ENCODE measurements around the gene OR52L1. TPM values are rescaled to one million over a fixed set of nuclear protein-coding genes. Genes with fewer than 3 reads are reported as not detected.

The OR52L1 gene
- total and polyA plus RNA-seq, 9 of the 15 experiments (the other 6 are each of a cell fraction or from before 2014, with no cell fraction given), result not detected

DNA sequence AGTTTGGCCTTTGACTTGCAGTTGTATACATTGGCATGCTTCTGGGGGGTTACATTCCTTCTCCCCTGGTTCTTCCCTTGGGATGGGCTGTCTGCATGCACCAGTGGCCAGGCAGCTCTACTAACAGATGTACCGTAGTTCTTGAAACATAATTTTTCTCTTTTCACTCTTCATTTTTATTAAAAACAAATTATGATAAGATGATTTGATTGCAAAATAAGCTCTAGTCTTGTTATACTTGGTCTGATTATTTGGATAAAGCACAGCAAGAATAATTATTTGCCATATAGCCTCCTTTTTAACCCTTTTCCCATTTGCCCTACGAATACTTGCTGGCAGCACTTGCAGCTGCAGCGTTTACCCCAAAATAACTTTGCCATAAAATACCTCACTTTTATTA, 31.2 kb downstream of the OR52L1 start (continued):
- TF ChIP-seq, protein P1, sequence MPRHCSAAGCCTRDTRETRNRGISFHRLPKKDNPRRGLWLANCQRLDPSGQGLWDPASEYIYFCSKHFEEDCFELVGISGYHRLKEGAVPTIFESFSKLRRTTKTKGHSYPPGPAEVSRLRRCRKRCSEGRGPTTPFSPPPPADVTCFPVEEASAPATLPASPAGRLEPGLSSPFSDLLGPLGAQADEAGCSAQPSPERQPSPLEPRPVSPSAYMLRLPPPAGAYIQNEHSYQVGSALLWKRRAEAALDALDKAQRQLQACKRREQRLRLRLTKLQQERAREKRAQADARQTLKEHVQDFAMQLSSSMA (CRISPR knock-in tag; IDR thresholded peaks at IDR 0.05), result no peak
- TF ChIP-seq, protein P2, sequence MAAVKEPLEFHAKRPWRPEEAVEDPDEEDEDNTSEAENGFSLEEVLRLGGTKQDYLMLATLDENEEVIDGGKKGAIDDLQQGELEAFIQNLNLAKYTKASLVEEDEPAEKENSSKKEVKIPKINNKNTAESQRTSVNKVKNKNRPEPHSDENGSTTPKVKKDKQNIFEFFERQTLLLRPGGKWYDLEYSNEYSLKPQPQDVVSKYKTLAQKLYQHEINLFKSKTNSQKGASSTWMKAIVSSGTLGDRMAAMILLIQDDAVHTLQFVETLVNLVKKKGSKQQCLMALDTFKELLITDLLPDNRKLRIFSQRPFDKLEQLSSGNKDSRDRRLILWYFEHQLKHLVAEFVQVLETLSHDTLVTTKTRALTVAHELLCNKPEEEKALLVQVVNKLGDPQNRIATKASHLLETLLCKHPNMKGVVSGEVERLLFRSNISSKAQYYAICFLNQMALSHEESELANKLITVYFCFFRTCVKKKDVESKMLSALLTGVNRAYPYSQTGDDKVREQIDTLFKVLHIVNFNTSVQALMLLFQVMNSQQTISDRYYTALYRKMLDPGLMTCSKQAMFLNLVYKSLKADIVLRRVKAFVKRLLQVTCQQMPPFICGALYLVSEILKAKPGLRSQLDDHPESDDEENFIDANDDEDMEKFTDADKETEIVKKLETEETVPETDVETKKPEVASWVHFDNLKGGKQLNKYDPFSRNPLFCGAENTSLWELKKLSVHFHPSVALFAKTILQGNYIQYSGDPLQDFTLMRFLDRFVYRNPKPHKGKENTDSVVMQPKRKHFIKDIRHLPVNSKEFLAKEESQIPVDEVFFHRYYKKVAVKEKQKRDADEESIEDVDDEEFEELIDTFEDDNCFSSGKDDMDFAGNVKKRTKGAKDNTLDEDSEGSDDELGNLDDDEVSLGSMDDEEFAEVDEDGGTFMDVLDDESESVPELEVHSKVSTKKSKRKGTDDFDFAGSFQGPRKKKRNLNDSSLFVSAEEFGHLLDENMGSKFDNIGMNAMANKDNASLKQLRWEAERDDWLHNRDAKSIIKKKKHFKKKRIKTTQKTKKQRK (IDR thresholded peaks at IDR 0.05; ENCODE audit: borderline replicate concordance, low read depth, low read length), result no peak
- TF ChIP-seq POLR2G (IDR thresholded peaks at IDR 0.05; ENCODE audit: low read depth, low read length), result no peak
- no peak for TF ChIP-seq TBP (optimal IDR thresholded peaks at IDR 0.05; ENCODE audit: low read depth, low read length)

DNA sequence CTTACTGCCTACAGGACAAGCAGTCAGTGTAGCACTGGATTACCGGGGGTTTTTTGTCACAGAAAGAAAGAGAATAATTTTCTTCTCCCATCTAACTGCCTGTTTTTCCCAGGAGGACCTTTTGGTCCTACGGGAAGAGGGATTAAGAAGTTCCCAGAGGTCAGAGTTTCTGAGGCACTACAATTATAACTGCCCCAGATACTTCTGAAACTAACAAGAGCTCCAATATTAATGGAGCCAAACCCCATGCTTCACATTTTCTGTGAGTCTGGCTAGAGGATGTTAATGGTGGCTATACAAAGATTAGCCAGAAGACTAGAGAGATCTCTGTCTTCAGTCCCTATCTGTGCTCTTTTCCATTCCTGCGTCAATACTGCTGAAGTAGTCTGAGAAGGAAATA, 44.8 kb downstream of the OR52L1 start, which contains the start of gene OR56A3:
Gene OR56A3 (plus strand): TSS at position 301 of the 400 bp plus-strand sequence. CDS start 5,096 bp downstream, outside the sequence.
- POLR2A ChIA-PET, result interaction anchor here (0.7 kb wide), 1 partner anchor 33 kb away, joined by 3 read pairs; no protein-coding TSS in a partner anchor
- H3K9ac ChIP-seq (ENCODE audit: insufficient read depth in 1 of 2, low read depth in 2 of 2, low read length in 2 of 2), result no peak within 1 kb of the TSS
- CTCF ChIA-PET (ENCODE audit: low intra/inter-chr PET ratio), result no interaction called here
- intact Hi-C loops (cut with micrococcal nuclease), result no loop called here
- no peaks in the 10 kb centered on the region for H3K36me3 ChIP-seq (ENCODE audit: control insufficient read depth, insufficient read depth, low read length)
- no peaks in the 10 kb centered on the region for H3K9me3 ChIP-seq (replicated peaks; ENCODE audit: control insufficient read depth, insufficient read depth, low read depth, low read length)
- no peak for ATAC-seq
- FAIRE-seq, result no peak
- 0% methylated on average over 3 of the region's 3 CpGs for WGBS (ENCODE audit: insufficient coverage, low coverage, missing lambda C conversion rate)
- no peaks in the 10 kb centered on the region for H3K79me2 ChIP-seq (ENCODE audit: control insufficient read depth, insufficient read depth, low read length)
- H3K4me1 ChIP-seq (replicated peaks in 1 of 2; ENCODE audit: control insufficient read depth in 2 of 2, insufficient read depth in 2 of 2, low read length in 2 of 2), result peaks cover 0 to 3% of the 10 kb centered on the region in 2 experiments; a peak in 1 of 5 replicates
- no peak for DNase-seq (ENCODE audit: extremely low read depth in 1 of 4, low spot score in 3 of 4)
- in situ Hi-C loops (cut with MboI), result no loop called here
- no peak within 1 kb of the TSS for H2AFZ ChIP-seq (ENCODE audit: low read depth, low read length)
- H3K27me3 ChIP-seq (ENCODE audit: control insufficient read depth in 2 of 2, insufficient read depth in 2 of 2, low read length in 2 of 2), result peaks cover 0 to 24% of the 10 kb centered on the region in 2 experiments; a peak in 4 of 5 replicates
- no peaks in the 10 kb centered on the region for H4K20me1 ChIP-seq (replicated peaks; ENCODE audit: control insufficient read depth, insufficient read depth, low read length)
- no peak within 1 kb of the TSS for H3K4me3 ChIP-seq
- no peaks in the 10 kb centered on the region for H3K9me1 ChIP-seq (ENCODE audit: control insufficient read depth, insufficient read depth, low read length)
- H3K27ac ChIP-seq (ENCODE audit: extremely low read depth, low read depth, low read length), result no peak within 1 kb of the TSS
- H3K4me2 ChIP-seq (ENCODE audit: insufficient read depth, low read length), result no peak within 1 kb of the TSS
- BruUV-seq (replicated peaks), result no TSS peak
- TF ChIP-seq SMARCA5 (IDR thresholded peaks at IDR 0.05) (no peak), ARID2 (IDR thresholded peaks at IDR 0.05) (no peak), MAFG (tag; conservative IDR thresholded peaks at IDR 0.05) (no peak), SMAD4 (CRISPR knock-in tag; conservative IDR thresholded peaks at IDR 0.05) (no peak), TBP (optimal IDR thresholded peaks at IDR 0.05; ENCODE audit: low read depth, low read length) (no peak), SIRT6 (IDR thresholded peaks at IDR 0.05; ENCODE audit: low read depth, low read length) (no peak), ESRRB (CRISPR knock-in tag; IDR thresholded peaks at IDR 0.05; ENCODE audit: borderline replicate concordance) (no peak), ZNF384 (IDR thresholded peaks at IDR 0.05; ENCODE audit: low read depth, low read length) (no peak), PHTF2 (CRISPR knock-in tag; IDR thresholded peaks at IDR 0.05) (no peak)
- TF ChIP-seq, protein P3, sequence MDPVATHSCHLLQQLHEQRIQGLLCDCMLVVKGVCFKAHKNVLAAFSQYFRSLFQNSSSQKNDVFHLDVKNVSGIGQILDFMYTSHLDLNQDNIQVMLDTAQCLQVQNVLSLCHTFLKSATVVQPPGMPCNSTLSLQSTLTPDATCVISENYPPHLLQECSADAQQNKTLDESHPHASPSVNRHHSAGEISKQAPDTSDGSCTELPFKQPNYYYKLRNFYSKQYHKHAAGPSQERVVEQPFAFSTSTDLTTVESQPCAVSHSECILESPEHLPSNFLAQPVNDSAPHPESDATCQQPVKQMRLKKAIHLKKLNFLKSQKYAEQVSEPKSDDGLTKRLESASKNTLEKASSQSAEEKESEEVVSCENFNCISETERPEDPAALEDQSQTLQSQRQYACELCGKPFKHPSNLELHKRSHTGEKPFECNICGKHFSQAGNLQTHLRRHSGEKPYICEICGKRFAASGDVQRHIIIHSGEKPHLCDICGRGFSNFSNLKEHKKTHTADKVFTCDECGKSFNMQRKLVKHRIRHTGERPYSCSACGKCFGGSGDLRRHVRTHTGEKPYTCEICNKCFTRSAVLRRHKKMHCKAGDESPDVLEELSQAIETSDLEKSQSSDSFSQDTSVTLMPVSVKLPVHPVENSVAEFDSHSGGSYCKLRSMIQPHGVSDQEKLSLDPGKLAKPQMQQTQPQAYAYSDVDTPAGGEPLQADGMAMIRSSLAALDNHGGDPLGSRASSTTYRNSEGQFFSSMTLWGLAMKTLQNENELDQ (CRISPR knock-in tag; IDR thresholded peaks at IDR 0.05; ENCODE audit: borderline replicate concordance), result no peak
- TF ChIP-seq, protein P4, sequence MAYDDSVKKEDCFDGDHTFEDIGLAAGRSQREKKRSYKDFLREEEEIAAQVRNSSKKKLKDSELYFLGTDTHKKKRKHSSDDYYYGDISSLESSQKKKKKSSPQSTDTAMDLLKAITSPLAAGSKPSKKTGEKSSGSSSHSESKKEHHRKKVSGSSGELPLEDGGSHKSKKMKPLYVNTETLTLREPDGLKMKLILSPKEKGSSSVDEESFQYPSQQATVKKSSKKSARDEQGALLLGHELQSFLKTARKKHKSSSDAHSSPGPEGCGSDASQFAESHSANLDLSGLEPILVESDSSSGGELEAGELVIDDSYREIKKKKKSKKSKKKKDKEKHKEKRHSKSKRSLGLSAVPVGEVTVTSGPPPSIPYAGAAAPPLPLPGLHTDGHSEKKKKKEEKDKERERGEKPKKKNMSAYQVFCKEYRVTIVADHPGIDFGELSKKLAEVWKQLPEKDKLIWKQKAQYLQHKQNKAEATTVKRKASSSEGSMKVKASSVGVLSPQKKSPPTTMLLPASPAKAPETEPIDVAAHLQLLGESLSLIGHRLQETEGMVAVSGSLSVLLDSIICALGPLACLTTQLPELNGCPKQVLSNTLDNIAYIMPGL (CRISPR knock-in tag; IDR thresholded peaks at IDR 0.05), result no peak

Data from K562 (cell line).